Posterior vena cava (tissue), 2 donors: ENCODE measurements around the gene BNC2. TPM values are rescaled to one million over a fixed set of nuclear protein-coding genes. Genes with fewer than 3 reads are reported as not detected.

Experiments
- DNase-seq: peaks from one replicate; pipeline ENCODE4 v3.0.0-alpha.2; 2020; ENCODE audit warnings: low spot score
- intact Hi-C, 2 donors: fragments of 100-400 bp; cut with DNase I; formaldehyde crosslinking; loops; one replicate each; pipeline versions ENCODE4 v1.14.1 to v1.14.2; 2022 to 2023
- total RNA-seq, 2 donors: library from RNA; stranded (reverse); fragmentation: NEBNext Ultra II Directional; extraction: Animal tissue kit (Norgen Biotek cat#: 25700); gene quantifications; one replicate each; pipeline ENCODE4 v1.2.1, GENCODE V29; 2021
- donor health status: DM: yes; HTN: yes; CAD: no.
- donor health status: DM: yes; HTN: yes; CAD: no.

Gene BNC2
- total RNA-seq, 2 donors from 2014 or later = 61.2 to 76.0 TPM

- DNase-seq = no peak
- intact Hi-C loops = no loop called here
Measured at GRCh38 chr9:16627521-16627920, 242.9 kb downstream of the BNC2 start.

GRCh38 chr9:16626577-16627130, 243.8 kb downstream of the BNC2 start:
- no peak for DNase-seq
- intact Hi-C loops = no loop called here

- DNase-seq = no peak
- intact Hi-C loops = no loop called here
Measured at GRCh38 chr9:16625811-16626210, 244.7 kb downstream of the BNC2 start.

- no peak for DNase-seq
- intact Hi-C loops = no loop called here
Measured at GRCh38 chr9:16625161-16625631, 245.3 kb downstream of the BNC2 start.

- DNase-seq = no peak
- intact Hi-C loops = no loop called here
Measured at GRCh38 chr9:16624744-16625117, 245.7 kb downstream of the BNC2 start.

GRCh38 chr9:16623989-16624743, 246.3 kb downstream of the BNC2 start:
- intact Hi-C loops = no loop called here
- no peak for DNase-seq

GRCh38 chr9:16622541-16622940, 247.9 kb downstream of the BNC2 start:
- DNase-seq = no peak
- intact Hi-C loops = no loop called here

GRCh38 chr9:16619914-16620520, 250.5 kb downstream of the BNC2 start:
- no peak for DNase-seq
- intact Hi-C loops = no loop called here

GRCh38 chr9:16619402-16619801, 251.1 kb downstream of the BNC2 start:
- intact Hi-C loops = no loop called here
- DNase-seq = no peak

- intact Hi-C loops = no loop called here
Measured at GRCh38 chr9:16618524-16618923, 251.9 kb downstream of the BNC2 start.

GRCh38 chr9:16616686-16617085, 253.8 kb downstream of the BNC2 start:
- DNase-seq = no peak
- intact Hi-C loops = no loop called here

More at GRCh38 chr9:16618524-16618923, 251.9 kb downstream of the BNC2 start:
- DNase-seq = no peak

GRCh38 chr9:16615451-16615850, 255.0 kb downstream of the BNC2 start:
- no peak for DNase-seq
- intact Hi-C loops = no loop called here

- intact Hi-C loops = no loop called here
- DNase-seq = no peak
Measured at GRCh38 chr9:16613605-16614004, 256.9 kb downstream of the BNC2 start.

GRCh38 chr9:16613051-16613450, 257.4 kb downstream of the BNC2 start:
- intact Hi-C loops = no loop called here

GRCh38 chr9:16612627-16613026, 257.8 kb downstream of the BNC2 start:
- intact Hi-C loops = no loop called here
- DNase-seq = no peak

More at GRCh38 chr9:16613051-16613450, 257.4 kb downstream of the BNC2 start:
- no peak for DNase-seq

GRCh38 chr9:16611983-16612382, 258.5 kb downstream of the BNC2 start:
- DNase-seq = no peak
- intact Hi-C loops = no loop called here

- intact Hi-C loops = no loop called here
- no peak for DNase-seq
Measured at GRCh38 chr9:16611001-16611400, 259.5 kb downstream of the BNC2 start.

GRCh38 chr9:16610538-16610937, 259.9 kb downstream of the BNC2 start:
- DNase-seq = no peak
- intact Hi-C loops = no loop called here

GRCh38 chr9:16608906-16609305, 261.6 kb downstream of the BNC2 start:
- intact Hi-C loops = no loop called here
- DNase-seq = no peak

GRCh38 chr9:16602494-16602893, 268.0 kb downstream of the BNC2 start:
- intact Hi-C loops = no loop called here
- no peak for DNase-seq

GRCh38 chr9:16601991-16602390, 268.5 kb downstream of the BNC2 start:
- intact Hi-C loops = no loop called here
- no peak for DNase-seq
